ENCODE data around the gene ENPP3. TPM values are rescaled to one million over a fixed set of nuclear protein-coding genes. Genes with fewer than 3 reads are reported as not detected.

Gene ENPP3
- total and polyA plus RNA-seq, 4 donors = 0.26 to 1.7 (median 0.71) TPM

DNA sequence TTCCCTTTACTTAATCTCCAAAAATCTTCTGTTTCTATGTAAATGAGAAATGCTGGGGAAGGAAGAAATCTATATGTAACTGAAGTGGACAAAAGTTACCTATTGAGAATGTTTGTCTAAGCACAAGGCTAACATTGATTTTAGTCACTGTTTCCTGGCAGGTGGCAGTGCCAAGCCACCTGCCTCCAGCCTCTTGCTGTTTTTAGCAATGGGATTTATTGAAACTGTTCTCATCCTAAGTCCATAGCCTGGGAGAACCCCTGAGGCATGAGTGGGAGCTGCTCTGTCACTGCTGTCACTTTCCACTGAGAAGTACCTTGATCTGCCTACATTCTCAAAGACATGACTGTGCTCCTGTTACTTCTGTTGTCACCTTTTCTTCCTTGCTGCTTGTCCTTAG is 14.7 kb downstream of the ENPP3 start:
- DNase-seq (no peak), ATAC-seq (ENCODE audit: low FRiP score) (no peak)
- Histone ChIP-seq H3K27me3 (ENCODE audit: control insufficient read depth in 1 of 2, insufficient read depth in 2 of 2, low read length in 1 of 2) (no peaks in the 10 kb centered on the region), H3K9me3 (ENCODE audit: control insufficient read depth, low read length) (no peaks in the 10 kb centered on the region), H3K36me3 (ENCODE audit: control insufficient read depth in 1 of 2, insufficient read depth in 2 of 2, low read length in 1 of 2) (peaks cover 0 to 2% of the 10 kb centered on the region in 2 donors), H3K27ac (ENCODE audit: low read depth in 1 of 2, low read length in 2 of 2) (no peak overlapping the region), H3K4me1 (ENCODE audit: control insufficient read depth in 1 of 2, insufficient read depth in 2 of 2, low read length in 2 of 2) (no peaks in the 10 kb centered on the region), H3K4me3 (ENCODE audit: low read length in 2 of 2) (no peak overlapping the region)
- intact Hi-C loops (cut with DNase I) = no loop called here

- Histone ChIP-seq H3K4me1 (ENCODE audit: control insufficient read depth in 1 of 2, insufficient read depth in 2 of 2, low read length in 2 of 2) (no peaks in the 10 kb centered on the region), H3K27ac (ENCODE audit: low read depth in 1 of 2, low read length in 2 of 2) (no peak overlapping the region), H3K9me3 (ENCODE audit: control insufficient read depth, low read length) (no peaks in the 10 kb centered on the region), H3K36me3 (ENCODE audit: control insufficient read depth in 1 of 2, insufficient read depth in 2 of 2, low read length in 1 of 2) (peaks cover 0 to 2% of the 10 kb centered on the region in 2 donors), H3K4me3 (ENCODE audit: low read length in 2 of 2) (no peak overlapping the region), H3K27me3 (ENCODE audit: control insufficient read depth in 1 of 2, insufficient read depth in 2 of 2, low read length in 1 of 2) (no peaks in the 10 kb centered on the region)
- WGBS, 2 donors = 80 to 82% methylated on average over 5 of the region's 5 CpGs
- no peak for ATAC-seq (ENCODE audit: low FRiP score)
- intact Hi-C loops (cut with DNase I) = no loop called here
- DNase-seq = no peak
These were observed 15.4 kb downstream of the ENPP3 start for GRCh38 chr6:131652472-131652871.

GRCh38 chr6:131654326-131654725 is 17.2 kb downstream of the ENPP3 start:
- Histone ChIP-seq H3K27me3 (ENCODE audit: control insufficient read depth in 1 of 2, insufficient read depth in 2 of 2, low read length in 1 of 2) (no peaks in the 10 kb centered on the region), H3K4me3 (ENCODE audit: low read length in 2 of 2) (no peak overlapping the region), H3K4me1 (ENCODE audit: control insufficient read depth in 1 of 2, insufficient read depth in 2 of 2, low read length in 2 of 2) (no peaks in the 10 kb centered on the region), H3K9me3 (ENCODE audit: control insufficient read depth, low read length) (no peaks in the 10 kb centered on the region), H3K36me3 (ENCODE audit: control insufficient read depth in 1 of 2, insufficient read depth in 2 of 2, low read length in 1 of 2) (peaks cover 0 to 2% of the 10 kb centered on the region in 2 donors), H3K27ac (ENCODE audit: low read depth in 1 of 2, low read length in 2 of 2) (no peak overlapping the region)
- intact Hi-C loops (cut with DNase I) = no loop called here
- ATAC-seq (ENCODE audit: low FRiP score) = no peak
- WGBS, 2 donors = 88 to 94% methylated on average over 3 of the region's 3 CpGs
- DNase-seq = no peak

- no peaks in the 10 kb centered on the region for H3K27me3 ChIP-seq (ENCODE audit: control insufficient read depth in 1 of 2, insufficient read depth in 2 of 2, low read length in 1 of 2)
- H3K27ac ChIP-seq (ENCODE audit: low read depth in 1 of 2, low read length in 2 of 2) = no peak overlapping the region
- H3K36me3 ChIP-seq (ENCODE audit: control insufficient read depth in 1 of 2, insufficient read depth in 2 of 2, low read length in 1 of 2) = peaks cover 0 to 2% of the 10 kb centered on the region in 2 donors
- H3K4me3 ChIP-seq (ENCODE audit: low read length in 2 of 2) = no peak overlapping the region
- H3K9me3 ChIP-seq (ENCODE audit: control insufficient read depth, low read length) = no peaks in the 10 kb centered on the region
- intact Hi-C loops (cut with DNase I) = no loop called here
- DNase-seq = no peak
- WGBS, 2 donors = 88 to 90% methylated on average over 3 of the region's 3 CpGs
- H3K4me1 ChIP-seq (ENCODE audit: control insufficient read depth in 1 of 2, insufficient read depth in 2 of 2, low read length in 2 of 2) = no peaks in the 10 kb centered on the region
- ATAC-seq (ENCODE audit: low FRiP score) = no peak
These were observed 18.3 kb downstream of the ENPP3 start for GRCh38 chr6:131655387-131655786.

DNA sequence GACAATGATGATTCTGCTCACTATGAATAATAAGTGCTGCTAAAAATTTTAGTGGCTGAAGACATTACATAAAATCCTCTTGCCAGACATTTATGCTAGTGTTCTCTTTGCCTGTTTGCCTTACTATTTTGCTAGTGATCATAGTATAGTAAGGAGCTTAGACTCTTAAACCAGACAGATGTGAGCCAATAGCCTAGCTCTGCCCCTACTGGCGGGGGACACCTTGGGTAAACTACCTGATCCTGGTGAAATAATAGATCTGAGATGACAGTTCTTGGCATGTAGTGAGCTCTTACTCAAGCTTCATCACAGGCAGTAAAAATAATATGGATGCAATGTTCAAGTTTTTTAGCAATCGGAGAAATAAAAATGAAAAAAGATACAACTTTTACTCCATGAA is 18.8 kb downstream of the ENPP3 start:
- ATAC-seq (ENCODE audit: low FRiP score) (no peak), DNase-seq (no peak)
- Histone ChIP-seq H3K4me3 (ENCODE audit: low read length in 2 of 2) (no peak overlapping the region), H3K4me1 (ENCODE audit: control insufficient read depth in 1 of 2, insufficient read depth in 2 of 2, low read length in 2 of 2) (no peaks in the 10 kb centered on the region), H3K36me3 (ENCODE audit: control insufficient read depth in 1 of 2, insufficient read depth in 2 of 2, low read length in 1 of 2) (peaks cover 0 to 2% of the 10 kb centered on the region in 2 donors), H3K27ac (ENCODE audit: low read depth in 1 of 2, low read length in 2 of 2) (no peak overlapping the region), H3K27me3 (ENCODE audit: control insufficient read depth in 1 of 2, insufficient read depth in 2 of 2, low read length in 1 of 2) (no peaks in the 10 kb centered on the region), H3K9me3 (ENCODE audit: control insufficient read depth, low read length) (no peaks in the 10 kb centered on the region)
- intact Hi-C loops (cut with DNase I) = no loop called here
- WGBS, 2 donors = 96 to 97% methylated on average over 2 of the region's 2 CpGs

DNA sequence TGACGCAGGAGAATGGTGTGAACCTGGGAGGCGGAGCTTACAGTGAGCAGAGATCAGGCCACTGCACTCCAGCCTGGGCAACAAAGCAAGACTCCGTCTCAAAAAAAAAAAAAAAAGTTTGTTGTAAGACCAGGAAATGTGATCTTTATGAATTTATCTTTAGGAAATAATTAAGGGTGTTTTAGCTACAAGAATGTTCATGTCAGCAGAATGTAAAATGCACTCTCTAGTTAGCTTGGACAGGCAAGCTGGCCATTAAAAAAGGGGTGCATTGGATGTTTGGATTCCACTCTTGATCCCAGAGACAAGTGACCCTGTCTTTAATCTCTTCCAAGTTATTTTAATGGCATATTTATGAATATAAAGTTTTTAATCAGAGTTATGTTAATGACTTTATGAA is 19.6 kb downstream of the ENPP3 start:
- Histone ChIP-seq H3K36me3 (ENCODE audit: control insufficient read depth in 1 of 2, insufficient read depth in 2 of 2, low read length in 1 of 2) (peaks cover 0 to 2% of the 10 kb centered on the region in 2 donors), H3K27me3 (ENCODE audit: control insufficient read depth in 1 of 2, insufficient read depth in 2 of 2, low read length in 1 of 2) (no peaks in the 10 kb centered on the region), H3K27ac (ENCODE audit: low read depth in 1 of 2, low read length in 2 of 2) (no peak overlapping the region), H3K9me3 (ENCODE audit: control insufficient read depth, low read length) (no peaks in the 10 kb centered on the region), H3K4me1 (ENCODE audit: control insufficient read depth in 1 of 2, insufficient read depth in 2 of 2, low read length in 2 of 2) (no peaks in the 10 kb centered on the region), H3K4me3 (ENCODE audit: low read length in 2 of 2) (no peak overlapping the region)
- no peak for DNase-seq
- 93 to 94% methylated on average over 3 of the region's 3 CpGs for WGBS, 2 donors
- intact Hi-C loops (cut with DNase I) = no loop called here
- no peak for ATAC-seq (ENCODE audit: low FRiP score)

- Histone ChIP-seq H3K27ac (ENCODE audit: low read depth in 1 of 2, low read length in 2 of 2) (no peak overlapping the region), H3K36me3 (ENCODE audit: control insufficient read depth in 1 of 2, insufficient read depth in 2 of 2, low read length in 1 of 2) (no peaks in the 10 kb centered on the region), H3K4me1 (ENCODE audit: control insufficient read depth in 1 of 2, insufficient read depth in 2 of 2, low read length in 2 of 2) (no peaks in the 10 kb centered on the region), H3K9me3 (ENCODE audit: control insufficient read depth, low read length) (no peaks in the 10 kb centered on the region), H3K4me3 (ENCODE audit: low read length in 2 of 2) (no peak overlapping the region), H3K27me3 (ENCODE audit: control insufficient read depth in 1 of 2, insufficient read depth in 2 of 2, low read length in 1 of 2) (no peaks in the 10 kb centered on the region)
- intact Hi-C loops (cut with DNase I) = no loop called here
- ATAC-seq (ENCODE audit: low FRiP score) (no peak), DNase-seq (no peak)
- 90 to 94% methylated on average over 2 of the region's 2 CpGs for WGBS, 2 donors
These were observed 20.1 kb downstream of the ENPP3 start for GRCh38 chr6:131657222-131657621.

DNA sequence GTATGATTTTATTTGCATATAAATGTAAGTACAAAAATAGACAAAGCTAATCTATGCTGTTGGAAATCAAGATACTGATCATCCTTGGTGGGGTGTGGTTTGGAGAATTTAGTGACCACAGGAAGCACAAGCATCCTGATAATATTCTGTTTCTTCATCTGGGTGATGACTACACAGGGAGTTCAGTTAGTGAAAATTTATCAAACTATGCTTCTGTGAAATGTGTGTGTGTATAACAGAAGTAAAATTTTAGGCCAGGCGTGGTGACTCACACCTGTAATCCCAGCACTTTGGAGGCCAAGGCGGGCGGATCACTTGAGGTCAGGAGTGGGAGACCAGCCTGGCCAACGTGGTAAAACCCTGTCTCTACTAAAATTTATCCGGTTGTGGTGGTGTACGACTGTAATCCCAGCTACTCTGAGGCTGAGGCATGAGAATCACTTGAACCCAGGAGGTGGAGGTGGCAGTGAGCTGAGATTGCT is 20.6 kb downstream of the ENPP3 start:
- no peak for ATAC-seq (ENCODE audit: low FRiP score)
- no peaks in the 10 kb centered on the region for H3K36me3 ChIP-seq (ENCODE audit: control insufficient read depth in 1 of 2, insufficient read depth in 2 of 2, low read length in 1 of 2)
- intact Hi-C loops (cut with DNase I) = no loop called here
- no peaks in the 10 kb centered on the region for H3K4me1 ChIP-seq (ENCODE audit: control insufficient read depth in 1 of 2, insufficient read depth in 2 of 2, low read length in 2 of 2)
- H3K27me3 ChIP-seq (ENCODE audit: control insufficient read depth in 1 of 2, insufficient read depth in 2 of 2, low read length in 1 of 2) = no peaks in the 10 kb centered on the region
- no peak for DNase-seq
- no peak overlapping the region for H3K27ac ChIP-seq (ENCODE audit: low read depth in 1 of 2, low read length in 2 of 2)
- WGBS, 2 donors = 84 to 86% methylated on average over 6 of the region's 6 CpGs
- H3K4me3 ChIP-seq (ENCODE audit: low read length in 2 of 2) = no peak overlapping the region
- no peaks in the 10 kb centered on the region for H3K9me3 ChIP-seq (ENCODE audit: control insufficient read depth, low read length)

DNA sequence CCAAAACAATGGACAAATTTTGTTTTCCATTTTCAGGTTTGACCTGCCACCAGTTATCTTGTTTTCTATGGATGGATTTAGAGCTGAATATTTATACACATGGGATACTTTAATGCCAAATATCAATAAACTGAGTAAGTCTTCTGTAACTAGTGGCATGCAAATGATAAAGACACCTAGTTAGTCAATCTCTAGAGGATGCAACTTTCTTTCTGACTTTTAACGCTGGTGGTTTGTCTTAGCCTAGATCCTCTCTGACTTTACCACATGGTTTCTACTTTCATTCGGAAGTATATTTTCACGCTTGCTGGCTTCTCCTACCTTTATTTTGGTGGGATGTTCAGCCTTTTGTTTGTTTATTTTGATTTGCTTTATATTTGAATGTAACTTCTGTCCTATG is 21.2 kb downstream of the ENPP3 start:
- Histone ChIP-seq H3K9me3 (ENCODE audit: control insufficient read depth, low read length) (no peaks in the 10 kb centered on the region), H3K4me1 (ENCODE audit: control insufficient read depth in 1 of 2, insufficient read depth in 2 of 2, low read length in 2 of 2) (no peaks in the 10 kb centered on the region), H3K4me3 (ENCODE audit: low read length in 2 of 2) (no peak overlapping the region), H3K36me3 (ENCODE audit: control insufficient read depth in 1 of 2, insufficient read depth in 2 of 2, low read length in 1 of 2) (no peaks in the 10 kb centered on the region), H3K27me3 (ENCODE audit: control insufficient read depth in 1 of 2, insufficient read depth in 2 of 2, low read length in 1 of 2) (no peaks in the 10 kb centered on the region), H3K27ac (ENCODE audit: low read depth in 1 of 2, low read length in 2 of 2) (no peak overlapping the region)
- WGBS, 2 donors = 93 to 96% methylated on average over 3 of the region's 3 CpGs
- ATAC-seq (ENCODE audit: low FRiP score) (no peak), DNase-seq (no peak)
- intact Hi-C loops (cut with DNase I) = no loop called here
